ENCODE results near the gene BRME1. TPM values are rescaled to one million over a fixed set of nuclear protein-coding genes. Genes with fewer than 3 reads are reported as not detected.

Gene BRME1
- total RNA-seq, 1 experiment from 2014 or later: 6.7 TPM

DNA sequence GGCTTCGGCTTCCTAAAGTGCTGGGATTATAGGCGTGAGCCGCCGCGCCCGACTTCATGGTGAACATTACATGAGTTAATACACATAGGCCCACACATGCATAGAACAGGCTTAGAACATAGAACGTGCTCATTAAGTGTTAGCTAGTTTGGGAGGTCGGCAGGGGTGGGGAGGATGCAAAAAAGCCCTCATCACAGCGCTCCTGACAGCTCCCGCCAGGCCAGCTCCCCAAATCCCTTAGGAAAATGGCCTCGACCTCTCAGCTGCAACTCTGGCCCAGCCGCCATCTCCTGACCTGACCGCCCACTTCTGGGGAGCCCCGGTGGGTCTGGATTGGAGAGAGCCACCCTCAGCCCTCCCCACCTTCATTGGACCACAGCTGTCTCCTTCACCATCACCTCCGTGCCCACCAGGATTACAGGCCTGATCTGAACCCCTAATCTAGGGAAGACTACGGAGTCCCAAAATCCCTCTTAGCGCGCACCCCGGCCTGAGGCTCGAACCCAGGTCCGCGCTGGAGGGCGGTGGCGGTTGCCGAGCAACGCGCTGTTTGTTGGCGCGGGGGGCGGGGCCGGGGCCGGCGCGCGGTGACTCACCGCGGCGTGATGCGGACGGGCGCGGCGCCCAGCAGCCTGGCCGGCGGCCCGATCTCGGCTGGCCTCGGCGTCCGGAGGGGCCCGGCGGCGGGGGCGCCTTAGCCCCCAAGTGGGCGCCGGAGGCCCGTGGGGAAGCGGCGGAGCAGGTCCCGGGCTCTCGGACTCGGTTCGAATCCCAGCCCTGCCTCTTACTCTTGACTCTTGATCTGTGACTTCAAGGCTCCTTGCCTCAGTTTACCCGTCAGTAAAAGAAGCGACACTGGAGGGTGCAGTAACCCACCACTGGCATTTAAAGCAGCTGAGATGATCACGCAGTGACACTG, 55.7 kb downstream of the BRME1 start:
- WGBS (ENCODE audit: extremely low coverage, insufficient read length, low lambda C conversion rate): no CpG with 5 or more reads among the region's 66 CpGs

More for the DNA sequence above, 55.7 kb downstream of the BRME1 start:
- Histone ChIP-seq H3K27ac (ENCODE audit: insufficient read length, low read depth, low read length) (no peak overlapping the region), H3K4me1 (ENCODE audit: insufficient read depth, low read length) (peaks cover 7% of the 10 kb centered on the region; the same call in 1 of the 2 replicates), H3K79me2 (ENCODE audit: insufficient read depth, low read length) (no peaks in the 10 kb centered on the region), H3K4ac (ENCODE audit: low read depth, low read length) (peak overlapping the region; percentile 96), H3K9ac (ENCODE audit: extremely low read depth, insufficient read length, low read length) (no peak overlapping the region), H3K18ac (ENCODE audit: insufficient read length, low read depth, low read length) (peak overlapping the region; percentile 97), H3K4me2 (ENCODE audit: insufficient read depth, insufficient read length, low read length) (peak overlapping the region; percentile 37), H4K20me1 (ENCODE audit: control insufficient read depth, insufficient read depth, insufficient read length) (no peaks in the 10 kb centered on the region), H3K56ac (ENCODE audit: insufficient read length, low read depth, low read length) (no peak overlapping the region), H4K8ac (replicated peaks; ENCODE audit: insufficient read length, low read depth, low read length) (no peak overlapping the region), H3K14ac (ENCODE audit: insufficient read depth, low read length) (peak overlapping the region; percentile 98), H2BK12ac (ENCODE audit: insufficient read length, low read depth, low read length) (peak overlapping the region; percentile 94), H2BK120ac (ENCODE audit: low read depth, low read length, poor library complexity, severe bottlenecking) (peak overlapping the region; percentile 94), H2BK20ac (ENCODE audit: low read depth, low read length, poor library complexity, severe bottlenecking) (peak overlapping the region; percentile 46), H3K9me3 (ENCODE audit: control insufficient read depth, low read depth, low read length) (no peaks in the 10 kb centered on the region), H3K23me2 (ENCODE audit: insufficient read length, low read depth, low read length, poor library complexity, severe bottlenecking) (peaks cover 7% of the 10 kb centered on the region), H3K79me1 (ENCODE audit: insufficient read depth, low read depth, low read length, poor library complexity, severe bottlenecking) (no peaks in the 10 kb centered on the region), H3T11ph (ENCODE audit: low read length) (peak overlapping the region; percentile 83), H4K91ac (ENCODE audit: insufficient read length, low read depth, low read length) (peak overlapping the region; percentile 94), H2BK15ac (ENCODE audit: low read depth, low read length) (no peak overlapping the region), H3K23ac (ENCODE audit: insufficient read length, low read depth, low read length) (no peak overlapping the region), H2AFZ (ENCODE audit: low read length) (no peak overlapping the region), H2BK5ac (ENCODE audit: insufficient read length, low read length) (no peak overlapping the region), H3K27me3 (ENCODE audit: insufficient read depth, low read length) (no peaks in the 10 kb centered on the region), H2AK5ac (ENCODE audit: insufficient read length, low read length) (no peak overlapping the region), H4K5ac (ENCODE audit: insufficient read length, low read depth, low read length) (peak overlapping the region; percentile 50)
- no peaks in the 10 kb centered on the region; a peak in 2 of 7 replicates for H3K36me3 Mint-ChIP-seq (ENCODE audit: insufficient read depth in 1 of 3, low read depth in 3 of 3)
- no peaks in the 10 kb centered on the region for H3K9me3 Mint-ChIP-seq
- H3K4me1 Mint-ChIP-seq: peaks cover 23 to 27% of the 10 kb centered on the region in 2 experiments
- peak overlapping the region; percentile 42 to 71 for H3K4me3 Mint-ChIP-seq
- peak overlapping the region in 2 of 3 experiments; percentile 88 to 95; a peak in 4 of 7 replicates for H3K27ac Mint-ChIP-seq
- TF ChIP-seq, protein P1, sequence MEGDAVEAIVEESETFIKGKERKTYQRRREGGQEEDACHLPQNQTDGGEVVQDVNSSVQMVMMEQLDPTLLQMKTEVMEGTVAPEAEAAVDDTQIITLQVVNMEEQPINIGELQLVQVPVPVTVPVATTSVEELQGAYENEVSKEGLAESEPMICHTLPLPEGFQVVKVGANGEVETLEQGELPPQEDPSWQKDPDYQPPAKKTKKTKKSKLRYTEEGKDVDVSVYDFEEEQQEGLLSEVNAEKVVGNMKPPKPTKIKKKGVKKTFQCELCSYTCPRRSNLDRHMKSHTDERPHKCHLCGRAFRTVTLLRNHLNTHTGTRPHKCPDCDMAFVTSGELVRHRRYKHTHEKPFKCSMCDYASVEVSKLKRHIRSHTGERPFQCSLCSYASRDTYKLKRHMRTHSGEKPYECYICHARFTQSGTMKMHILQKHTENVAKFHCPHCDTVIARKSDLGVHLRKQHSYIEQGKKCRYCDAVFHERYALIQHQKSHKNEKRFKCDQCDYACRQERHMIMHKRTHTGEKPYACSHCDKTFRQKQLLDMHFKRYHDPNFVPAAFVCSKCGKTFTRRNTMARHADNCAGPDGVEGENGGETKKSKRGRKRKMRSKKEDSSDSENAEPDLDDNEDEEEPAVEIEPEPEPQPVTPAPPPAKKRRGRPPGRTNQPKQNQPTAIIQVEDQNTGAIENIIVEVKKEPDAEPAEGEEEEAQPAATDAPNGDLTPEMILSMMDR (conservative IDR thresholded peaks at IDR 0.05): no peak
- no peaks in the 10 kb centered on the region for H3K27me3 Mint-ChIP-seq (ENCODE audit: low read depth)
- peak; percentile 81 for DNase-seq
